Activated naive CD8-positive, alpha-beta T cell treated with anti-CD3 and anti-CD28 coated beads, Interleukin-2, amount 50 U/mL, for 16 hours (primary cell): ENCODE data around the gene JPH2.

Experiments used
- DNase-seq: peaks from one replicate; pipeline ENCODE4 v3.0.0-alpha.2; 2020; ENCODE audit warnings: low read depth, low spot score

JPH2 gene

GRCh38 chr20:44125332-44126127 is 61.5 kb downstream of the JPH2 start:
- DNase-seq, result no peak

DNA sequence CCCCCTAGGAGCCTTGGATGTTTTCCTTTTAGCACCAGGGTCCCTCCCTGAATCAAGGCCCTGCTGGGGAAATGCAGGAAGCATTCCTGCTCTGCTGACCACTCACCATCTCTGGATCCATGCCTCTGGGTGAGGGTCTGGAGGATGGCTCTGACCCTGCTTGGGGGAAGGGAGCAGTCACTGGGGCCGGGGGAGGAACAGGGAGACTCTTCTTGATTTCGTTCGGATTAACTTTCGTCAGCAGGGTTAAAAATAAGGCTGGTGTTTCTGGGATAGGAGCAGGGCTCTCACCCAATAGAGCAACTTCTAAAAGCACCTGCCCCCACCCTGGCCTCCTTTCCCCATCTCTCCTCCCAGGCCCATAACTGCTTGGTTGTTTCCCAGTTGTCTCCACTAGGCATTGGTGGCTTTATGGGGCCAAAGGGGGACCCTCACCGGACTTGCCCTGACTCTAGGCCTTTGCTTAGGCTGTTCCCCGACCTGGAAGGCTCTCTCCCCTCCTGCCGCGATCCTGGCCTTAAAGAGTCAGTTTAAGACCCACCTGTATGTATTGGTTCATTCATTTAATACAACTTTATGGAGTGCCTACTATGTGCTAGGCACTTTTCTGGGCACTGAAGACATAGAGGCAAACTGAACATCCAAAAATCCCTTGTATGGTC is 63.0 kb downstream of the JPH2 start:
- no peak for DNase-seq

DNA sequence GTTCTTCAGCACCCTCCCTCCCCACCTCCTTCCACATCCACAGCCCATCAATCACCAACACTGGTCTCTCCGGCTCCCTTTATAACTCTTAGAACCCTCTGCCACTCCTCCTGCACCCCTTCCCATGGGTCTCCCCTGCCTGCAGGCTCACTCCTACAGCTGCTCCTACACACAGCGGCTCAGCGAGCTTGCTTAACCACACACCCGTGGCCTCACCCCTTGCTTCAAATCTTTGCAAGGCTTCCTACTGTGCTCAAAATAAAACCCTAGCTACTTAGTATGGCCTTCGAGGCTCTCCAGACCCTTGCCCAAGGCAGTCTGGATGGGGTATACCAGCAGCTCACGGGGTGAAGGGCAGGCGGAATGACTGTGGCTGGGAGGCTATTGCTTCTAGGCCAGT is 63.7 kb downstream of the JPH2 start:
- no peak for DNase-seq

- no peak for DNase-seq
Observed at GRCh38 chr20:44120676-44121425, 66.1 kb downstream of the JPH2 start.

- no peak for DNase-seq
Observed at GRCh38 chr20:44118185-44119033, 68.6 kb downstream of the JPH2 start.

DNA sequence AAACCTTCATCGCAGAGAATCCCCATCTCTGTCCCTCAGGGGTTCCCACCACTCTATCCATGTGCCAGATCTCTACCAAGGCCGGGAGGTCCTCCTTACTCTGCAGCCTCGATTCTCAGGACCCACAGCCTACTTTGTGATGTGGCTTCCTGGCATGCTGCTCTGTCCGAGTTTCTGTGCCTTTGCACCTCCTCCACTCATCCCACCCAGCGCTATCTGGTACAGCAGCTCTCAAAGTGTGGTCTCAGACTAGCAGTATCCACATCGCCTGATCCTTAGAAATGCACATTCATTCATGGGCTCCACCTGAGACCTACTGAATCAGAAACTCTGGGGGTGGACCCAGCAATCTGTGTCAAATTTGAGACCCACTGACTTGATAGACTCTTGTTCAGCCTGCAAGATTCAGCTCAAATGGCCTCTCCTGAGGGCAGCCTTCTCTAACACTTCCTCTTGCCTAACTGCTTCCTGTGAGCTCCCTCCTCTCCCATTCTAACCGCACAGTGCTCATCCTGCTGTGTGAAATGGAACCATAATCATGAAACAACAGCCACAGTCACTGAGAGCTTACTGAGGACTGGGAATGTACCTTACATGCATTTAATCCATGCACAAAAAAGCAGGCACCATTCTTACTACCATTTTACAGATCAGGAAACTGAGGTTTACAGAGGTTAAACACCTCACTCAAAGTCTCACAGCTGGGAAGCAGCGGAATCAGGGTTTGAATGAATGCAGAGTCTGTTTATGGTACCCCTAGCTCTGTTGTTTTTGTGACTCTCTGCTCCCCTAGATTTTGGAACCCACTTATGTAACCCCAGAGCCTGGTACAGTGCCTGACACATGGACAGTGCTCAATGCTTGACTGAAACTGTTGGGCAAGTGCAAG is 69.4 kb downstream of the JPH2 start:
- no peak for DNase-seq

GRCh38 chr20:44115762-44116644 is 71.0 kb downstream of the JPH2 start:
- DNase-seq, result no peak

DNA sequence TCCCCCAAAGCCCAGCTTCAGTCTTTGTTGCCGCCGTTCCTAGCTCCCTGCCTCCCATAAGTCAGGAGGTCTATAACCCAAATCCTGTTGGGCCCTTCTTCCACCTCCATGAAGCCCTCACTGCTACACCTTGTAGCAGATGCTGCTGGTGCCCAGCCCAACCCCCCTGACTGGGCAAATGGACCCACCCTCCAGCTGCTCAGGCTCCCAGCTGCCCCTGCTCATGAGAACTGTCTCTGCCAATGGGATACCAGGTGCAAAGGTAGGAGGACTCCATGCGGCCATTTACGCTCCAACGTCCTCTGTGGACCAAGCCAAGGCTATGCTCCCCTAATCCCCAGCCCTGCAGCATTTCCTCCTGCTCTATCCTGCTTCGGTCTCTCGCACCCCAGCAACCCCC is 71.8 kb downstream of the JPH2 start:
- no peak for DNase-seq

DNA sequence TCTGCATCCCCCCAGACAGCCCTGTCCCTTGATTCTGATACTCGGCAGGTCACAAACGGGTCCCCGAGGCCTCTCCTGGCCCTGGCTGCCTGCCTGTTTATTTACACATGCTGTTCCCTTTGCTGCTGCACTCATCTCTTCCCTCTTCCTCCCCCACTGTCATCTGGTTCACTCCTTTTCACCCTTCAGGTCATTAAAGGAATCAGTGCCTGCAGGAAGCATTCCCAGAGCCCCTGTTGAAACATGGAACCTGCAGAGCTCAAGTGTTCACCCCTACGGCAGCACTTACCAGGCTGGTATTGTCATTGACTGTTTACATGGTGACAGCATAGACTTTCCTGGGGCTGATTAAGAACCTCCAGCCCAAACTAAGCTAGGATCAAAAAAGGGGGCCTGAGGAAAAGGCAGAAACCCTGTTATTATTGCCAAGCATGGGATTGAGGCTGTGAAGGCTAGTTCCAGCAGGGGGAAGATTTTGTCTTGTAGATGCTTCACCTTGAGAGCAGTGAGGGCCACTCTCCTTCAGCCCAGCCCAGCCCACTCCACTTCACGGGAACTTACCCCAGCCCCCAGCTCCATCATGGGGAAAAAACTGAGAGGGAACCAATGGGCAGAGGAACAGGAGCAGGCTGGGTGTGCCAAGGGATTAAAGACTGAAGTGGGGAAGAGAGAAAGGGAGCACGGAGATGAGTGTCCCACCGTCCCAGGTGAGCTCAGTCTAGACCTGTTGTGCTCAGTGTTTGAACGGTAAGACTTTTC is 73.2 kb downstream of the JPH2 start:
- no peak for DNase-seq

- no peak for DNase-seq
Observed at GRCh38 chr20:44112889-44113617, 73.9 kb downstream of the JPH2 start.

GRCh38 chr20:44112456-44112855 is 74.5 kb downstream of the JPH2 start:
- DNase-seq, result no peak

- no peak for DNase-seq
Observed at GRCh38 chr20:44111712-44112335, 75.2 kb downstream of the JPH2 start.

DNA sequence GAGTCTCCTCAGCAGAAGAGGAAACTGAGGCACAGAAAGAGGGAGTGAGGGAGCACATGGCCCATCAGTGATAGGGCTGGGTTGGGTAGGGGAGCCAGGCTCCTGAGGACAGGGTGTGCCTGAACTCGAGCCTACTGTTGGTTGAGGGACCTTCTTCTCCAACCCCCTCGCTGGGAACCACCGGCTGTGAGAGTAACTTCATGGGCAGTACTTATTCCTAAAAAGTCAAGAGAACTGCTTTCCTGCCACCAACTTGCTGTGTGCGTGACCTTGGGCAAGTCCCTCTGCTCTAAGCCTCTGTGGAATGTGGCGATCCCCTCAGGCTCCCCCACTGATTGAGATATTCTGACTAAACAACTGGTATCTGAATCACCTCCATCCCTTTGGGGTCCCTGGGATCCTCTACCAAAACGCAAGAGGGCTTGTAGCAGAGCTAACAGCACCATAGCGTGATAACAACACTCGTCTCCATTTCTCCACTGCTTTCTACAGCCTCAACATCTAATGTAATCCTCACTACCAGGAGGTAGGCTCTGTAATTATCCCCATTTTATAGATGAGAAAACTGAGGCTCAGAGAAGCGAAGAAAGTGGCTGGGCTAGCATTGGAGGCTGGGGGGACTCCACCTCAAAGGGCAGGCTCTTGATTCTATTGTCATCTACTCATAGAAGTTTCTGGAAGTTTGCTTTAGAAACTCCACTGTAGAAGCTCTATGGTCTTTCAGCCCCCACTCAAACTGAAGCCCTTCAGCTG is 76.0 kb downstream of the JPH2 start:
- DNase-seq, result no peak

DNA sequence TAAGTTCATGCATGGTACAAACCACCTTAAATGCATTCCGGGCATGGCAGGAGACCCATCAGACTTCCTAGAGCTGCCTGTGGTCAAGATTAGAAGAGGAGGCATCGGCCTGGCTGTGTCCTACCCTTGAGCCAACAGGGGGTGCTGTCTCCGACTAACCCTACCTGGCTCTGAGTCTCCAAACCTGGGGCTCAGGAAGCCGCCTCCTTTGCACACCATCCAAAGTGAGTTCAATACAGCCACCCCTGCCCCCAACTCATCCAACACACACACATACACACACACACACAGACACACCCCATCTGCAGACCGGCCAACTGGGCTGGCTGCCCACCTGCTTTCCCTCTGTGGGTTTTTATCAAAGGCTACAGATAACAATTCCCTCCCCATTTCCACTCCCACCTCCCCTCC is 77.0 kb downstream of the JPH2 start:
- no peak for DNase-seq

GRCh38 chr20:44106615-44107014 is 80.4 kb downstream of the JPH2 start:
- DNase-seq, result no peak

DNA sequence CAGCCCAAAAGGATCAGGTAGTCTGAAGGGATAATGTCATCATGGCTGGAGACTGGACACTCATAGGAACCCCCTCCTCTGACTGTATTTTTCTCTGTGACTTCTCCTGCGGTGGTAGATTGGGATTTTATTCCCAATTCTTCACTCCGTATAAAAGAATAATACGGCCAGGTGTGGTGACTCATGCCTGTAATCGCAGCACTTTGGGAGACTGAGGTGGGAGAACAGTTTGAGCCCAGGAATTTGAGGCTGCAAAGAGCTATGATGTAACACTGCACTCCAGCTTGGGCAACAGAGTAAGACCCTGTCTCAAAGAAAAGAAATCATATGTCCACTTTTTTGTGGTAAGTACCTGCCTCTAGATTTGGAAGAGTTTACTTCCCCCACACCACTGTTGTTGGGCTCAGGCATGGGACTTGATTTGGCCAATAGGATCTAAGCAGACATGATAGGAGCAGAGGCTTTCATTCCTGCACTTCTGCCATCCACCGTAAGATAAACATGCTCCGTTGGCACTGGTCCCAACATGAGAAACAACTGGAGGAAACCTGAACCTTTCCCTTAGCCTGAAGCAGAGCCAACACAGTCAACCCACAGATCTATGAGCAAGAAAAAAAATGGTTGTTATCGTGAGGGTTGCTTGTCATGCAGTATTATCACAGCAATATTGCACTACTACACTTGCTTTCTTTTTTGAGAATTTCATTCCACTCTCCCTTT is 82.0 kb downstream of the JPH2 start:
- DNase-seq, result no peak
